HEK293 (cell line): ENCODE data around the gene PTPRR.

Experiments used
- CTCF ChIA-PET: fragments of 350-600 bp; formaldehyde crosslinking; extraction: SDS; loops from one replicate; lab custom pipeline; 2021; ENCODE audit warnings: antibody characterized with exemption; lab: Yijun Ruan, JAX
- POLR2A ChIA-PET: fragments of 300-600 bp; formaldehyde crosslinking; extraction: SDS; loops from one replicate; lab custom pipeline; 2020; ENCODE audit warnings: antibody characterized with exemption, inconsistent platforms; lab: Yijun Ruan, JAX
- H3K27ac ChIP-seq: fragments of 200-500 bp; sonication (Bioruptor generic); 2 replicates; pipeline ENCODE4 v1.5.1; 2014; ENCODE audit warnings: low read depth, low read length, control low read depth, inconsistent platforms; ENCODE audit errors: extremely low read depth
- H3K36me3 ChIP-seq, 2 experiments: fragments of 200-500 bp in 1 of 2; sonication (Bioruptor generic) in 1 of 2; 1 replicate in 1 of 2; 2 replicates in 1 of 2; pipeline ENCODE4 v1.5.1; 2014 to 2017; ENCODE audit warnings: inconsistent platforms in 2 of 2, low read length in 2 of 2; ENCODE audit not compliant: control insufficient read depth in 2 of 2, insufficient read depth in 1 of 2
- H3K4me1 ChIP-seq: fragments of 200-500 bp; sonication (Bioruptor generic); 2 replicates; pipeline ENCODE4 v1.5.1; 2014; ENCODE audit warnings: mild to moderate bottlenecking, low read length, inconsistent platforms; ENCODE audit not compliant: control insufficient read depth, insufficient read depth
- H3K4me3 ChIP-seq: 2 replicates; pipeline ENCODE4 v1.5.1; 2011; ENCODE audit warnings: low read depth, mild to moderate bottlenecking, control low read depth, low read length, moderate library complexity
- H3K9me3 ChIP-seq: fragments of 200-500 bp; sonication (Bioruptor generic); 2 replicates; pipeline ENCODE4 v1.5.1; 2014; ENCODE audit warnings: low read depth, low read length, inconsistent platforms; ENCODE audit not compliant: control insufficient read depth, insufficient read depth
- KLF1 ChIP-seq: fragments of 450-650 bp; formaldehyde crosslinking; IDR thresholded peaks from 2 replicates; pipeline ENCODE4 v1.5.1; 2016; ENCODE audit warnings: missing biosample characterization, missing genetic modification characterization
- MEIS1 ChIP-seq: sonication (generic); formaldehyde crosslinking; IDR thresholded peaks from 2 replicates; pipeline ENCODE4 v1.8.1; 2022; ENCODE audit warnings: missing genetic modification reagents, mild to moderate bottlenecking, borderline replicate concordance
- PRDM1 ChIP-seq: fragments of 450-650 bp; formaldehyde crosslinking; IDR thresholded peaks from 2 replicates; pipeline ENCODE4; 2016; ENCODE audit warnings: missing biosample characterization, missing genetic modification characterization
- RBAK ChIP-seq: fragments of 450-650 bp; formaldehyde crosslinking; IDR thresholded peaks from 2 replicates; pipeline ENCODE4 v1.5.1; 2016; ENCODE audit warnings: missing biosample characterization, missing genetic modification characterization
- SP7 ChIP-seq: fragments of 450-650 bp; formaldehyde crosslinking; IDR thresholded peaks from 2 replicates; pipeline ENCODE4 v1.5.1; 2016; ENCODE audit warnings: missing biosample characterization, missing genetic modification characterization
- TCF7L2 ChIP-seq: IDR thresholded peaks from 2 replicates; pipeline ENCODE4 v1.6.1; 2011; ENCODE audit warnings: low read depth, mild to moderate bottlenecking, inconsistent platforms, low read length, moderate library complexity, borderline replicate concordance
- ZBTB1 ChIP-seq: fragments of 450-650 bp; formaldehyde crosslinking; IDR thresholded peaks from 2 replicates; pipeline ENCODE4 v1.5.1; 2016; ENCODE audit warnings: missing biosample characterization, missing genetic modification characterization
- ZBTB8A ChIP-seq: fragments of 450-650 bp; formaldehyde crosslinking; IDR thresholded peaks from 2 replicates; pipeline ENCODE4 v1.5.1; 2016; ENCODE audit warnings: missing biosample characterization, missing genetic modification characterization
- ZNF112 ChIP-seq: fragments of 450-650 bp; formaldehyde crosslinking; IDR thresholded peaks from 2 replicates; pipeline ENCODE4 v1.5.0; 2017; ENCODE audit warnings: missing biosample characterization, missing genetic modification characterization
- ZNF133 ChIP-seq: fragments of 450-650 bp; formaldehyde crosslinking; IDR thresholded peaks from 2 replicates; pipeline ENCODE4 v1.5.1; 2016; ENCODE audit warnings: missing biosample characterization, missing genetic modification characterization
- ZNF174 ChIP-seq: fragments of 450-650 bp; formaldehyde crosslinking; IDR thresholded peaks from 2 replicates; pipeline ENCODE4 v1.5.0; 2017; ENCODE audit warnings: missing biosample characterization, mild to moderate bottlenecking, missing genetic modification characterization
- ZNF184 ChIP-seq: fragments of 450-650 bp; IDR thresholded peaks from 2 replicates; pipeline ENCODE4 v1.5.1; 2018; ENCODE audit warnings: missing biosample characterization, mild to moderate bottlenecking, missing genetic modification characterization
- ZNF2 ChIP-seq: fragments of 450-650 bp; formaldehyde crosslinking; IDR thresholded peaks from 2 replicates; pipeline ENCODE4 v1.5.1; 2016; ENCODE audit warnings: missing biosample characterization, missing genetic modification characterization
- ZNF223 ChIP-seq: fragments of 450-650 bp; formaldehyde crosslinking; IDR thresholded peaks from 2 replicates; pipeline ENCODE4 v1.5.1; 2016; ENCODE audit warnings: missing biosample characterization, missing genetic modification characterization
- ZNF354C ChIP-seq: fragments of 450-650 bp; formaldehyde crosslinking; IDR thresholded peaks from 2 replicates; pipeline ENCODE4 v1.5.1; 2016; ENCODE audit warnings: missing biosample characterization, missing genetic modification characterization, low read depth, borderline replicate concordance
- ZNF37A ChIP-seq: fragments of 450-650 bp; IDR thresholded peaks from 2 replicates; pipeline ENCODE4 v1.5.1; 2018; ENCODE audit warnings: missing biosample characterization, missing genetic modification characterization
- ZNF416 ChIP-seq: fragments of 450-650 bp; formaldehyde crosslinking; IDR thresholded peaks from 2 replicates; pipeline ENCODE4 v1.5.1; 2016; ENCODE audit warnings: missing biosample characterization, missing genetic modification characterization
- ZNF549 ChIP-seq: fragments of 450-650 bp; IDR thresholded peaks from 2 replicates; pipeline ENCODE4 v1.5.1; 2018; ENCODE audit warnings: missing biosample characterization, missing genetic modification characterization, mild to moderate bottlenecking, inconsistent platforms, moderate library complexity
- ZNF558 ChIP-seq: fragments of 450-650 bp; formaldehyde crosslinking; IDR thresholded peaks from 2 replicates; pipeline ENCODE4 v1.5.1; 2016; ENCODE audit warnings: missing biosample characterization, missing genetic modification characterization
- ZNF626 ChIP-seq: fragments of 450-650 bp; sonication (Bioruptor Pico); formaldehyde crosslinking; IDR thresholded peaks from 2 replicates; pipeline ENCODE4 v1.5.1; 2018; ENCODE audit warnings: missing biosample characterization, missing genetic modification characterization, inconsistent platforms
- ZNF629 ChIP-seq: fragments of 450-650 bp; formaldehyde crosslinking; IDR thresholded peaks from 2 replicates; pipeline ENCODE4 v1.5.1; 2017; ENCODE audit warnings: missing biosample characterization, missing genetic modification characterization
- ZNF785 ChIP-seq: fragments of 450-650 bp; formaldehyde crosslinking; IDR thresholded peaks from 2 replicates; pipeline ENCODE4 v1.5.1; 2016; ENCODE audit warnings: missing biosample characterization, missing genetic modification characterization
- TF ChIP-seq, protein P1 (sequence below): fragments of 450-650 bp; formaldehyde crosslinking; IDR thresholded peaks from 2 replicates; pipeline ENCODE4 v1.5.1; 2016; ENCODE audit warnings: missing biosample characterization, missing genetic modification characterization
- TF ChIP-seq, protein P2 (sequence below): fragments of 450-650 bp; formaldehyde crosslinking; IDR thresholded peaks from 2 replicates; pipeline ENCODE4 v1.5.1; 2016; ENCODE audit warnings: missing biosample characterization, missing genetic modification characterization
- TF ChIP-seq, protein P3 (sequence below): fragments of 450-650 bp; formaldehyde crosslinking; conservative IDR thresholded peaks from 2 replicates; pipeline ENCODE4 v1.5.1; 2016; ENCODE audit warnings: low read depth, missing biosample characterization, missing genetic modification characterization
- TF ChIP-seq, protein P4 (sequence below): fragments of 450-650 bp; formaldehyde crosslinking; optimal IDR thresholded peaks from 2 replicates; pipeline ENCODE3; 2016; ENCODE audit warnings: missing biosample characterization, mild to moderate bottlenecking, missing genetic modification characterization

The PTPRR gene

DNA sequence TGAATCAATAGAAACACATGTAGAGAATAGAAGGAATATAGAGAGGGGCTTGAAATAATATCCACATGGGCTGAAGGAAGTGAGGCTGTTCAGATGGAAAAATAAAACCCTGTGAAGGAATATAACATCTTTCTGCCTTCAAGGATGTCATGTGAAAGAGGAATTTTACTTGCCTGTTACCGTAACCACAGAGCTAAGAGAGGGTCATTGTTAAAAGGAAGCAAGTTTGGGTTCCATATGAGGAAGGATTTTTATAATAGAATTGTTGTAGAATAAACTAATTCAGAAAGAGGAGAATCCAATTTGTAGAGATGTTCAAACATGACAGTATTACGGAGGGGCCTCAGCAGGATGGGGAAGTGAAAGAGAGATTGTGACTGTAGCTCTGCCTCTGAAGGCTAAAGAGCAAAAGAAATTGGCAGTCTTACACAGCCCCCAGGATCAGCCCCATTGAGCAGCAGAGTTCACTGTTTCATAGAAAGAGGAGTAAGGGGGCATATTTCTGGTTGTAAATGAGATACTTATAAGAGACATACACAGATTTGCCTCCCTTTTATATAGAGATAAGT, 41.8 kb upstream of the PTPRR start (continued):
- TF ChIP-seq, protein P1, sequence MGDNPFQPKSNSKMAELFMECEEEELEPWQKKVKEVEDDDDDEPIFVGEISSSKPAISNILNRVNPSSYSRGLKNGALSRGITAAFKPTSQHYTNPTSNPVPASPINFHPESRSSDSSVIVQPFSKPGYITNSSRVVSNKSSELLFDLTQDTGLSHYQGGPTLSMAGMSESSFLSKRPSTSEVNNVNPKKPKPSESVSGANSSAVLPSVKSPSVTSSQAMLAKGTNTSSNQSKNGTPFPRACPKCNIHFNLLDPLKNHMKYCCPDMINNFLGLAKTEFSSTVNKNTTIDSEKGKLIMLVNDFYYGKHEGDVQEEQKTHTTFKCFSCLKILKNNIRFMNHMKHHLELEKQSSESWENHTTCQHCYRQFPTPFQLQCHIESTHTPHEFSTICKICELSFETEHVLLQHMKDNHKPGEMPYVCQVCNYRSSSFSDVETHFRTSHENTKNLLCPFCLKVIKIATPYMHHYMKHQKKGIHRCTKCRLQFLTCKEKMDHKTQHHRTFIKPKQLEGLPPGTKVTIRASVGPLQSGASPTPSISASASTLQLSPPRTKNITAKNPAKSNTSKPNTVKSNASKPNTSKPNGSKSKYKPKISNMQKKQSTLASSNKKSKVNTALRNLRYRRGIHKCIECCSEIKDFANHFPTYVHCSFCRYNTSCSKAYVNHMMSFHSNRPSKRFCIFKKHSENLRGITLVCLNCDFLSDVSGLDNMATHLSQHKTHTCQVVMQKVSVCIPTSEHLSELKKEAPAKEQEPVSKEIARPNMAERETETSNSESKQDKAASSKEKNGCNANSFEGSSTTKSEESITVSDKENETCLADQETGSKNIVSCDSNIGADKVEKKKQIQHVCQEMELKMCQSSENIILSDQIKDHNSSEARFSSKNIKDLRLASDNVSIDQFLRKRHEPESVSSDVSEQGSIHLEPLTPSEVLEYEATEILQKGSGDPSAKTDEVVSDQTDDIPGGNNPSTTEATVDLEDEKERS (tag by site-specific recombination): no peak
- no peak for TF ChIP-seq ZBTB1 (tag by site-specific recombination)
- TF ChIP-seq KLF1 (tag by site-specific recombination): no peak
- no peak for TF ChIP-seq ZBTB8A (tag by site-specific recombination)
- no peak for TF ChIP-seq ZNF558 (tag by site-specific recombination)
- TF ChIP-seq ZNF785: no peak
- no peak for TF ChIP-seq MEIS1 (CRISPR knock-in tag)
- TF ChIP-seq ZNF174: no peak
- TF ChIP-seq TCF7L2: no peak
- TF ChIP-seq ZNF354C (tag by site-specific recombination): no peak
- TF ChIP-seq, protein P2, sequence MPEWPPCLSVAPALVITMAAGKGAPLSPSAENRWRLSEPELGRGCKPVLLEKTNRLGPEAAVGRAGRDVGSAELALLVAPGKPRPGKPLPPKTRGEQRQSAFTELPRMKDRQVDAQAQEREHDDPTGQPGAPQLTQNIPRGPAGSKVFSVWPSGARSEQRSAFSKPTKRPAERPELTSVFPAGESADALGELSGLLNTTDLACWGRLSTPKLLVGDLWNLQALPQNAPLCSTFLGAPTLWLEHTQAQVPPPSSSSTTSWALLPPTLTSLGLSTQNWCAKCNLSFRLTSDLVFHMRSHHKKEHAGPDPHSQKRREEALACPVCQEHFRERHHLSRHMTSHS (tag by site-specific recombination): no peak
- TF ChIP-seq, all 188 proteins: peak for 0

DNA sequence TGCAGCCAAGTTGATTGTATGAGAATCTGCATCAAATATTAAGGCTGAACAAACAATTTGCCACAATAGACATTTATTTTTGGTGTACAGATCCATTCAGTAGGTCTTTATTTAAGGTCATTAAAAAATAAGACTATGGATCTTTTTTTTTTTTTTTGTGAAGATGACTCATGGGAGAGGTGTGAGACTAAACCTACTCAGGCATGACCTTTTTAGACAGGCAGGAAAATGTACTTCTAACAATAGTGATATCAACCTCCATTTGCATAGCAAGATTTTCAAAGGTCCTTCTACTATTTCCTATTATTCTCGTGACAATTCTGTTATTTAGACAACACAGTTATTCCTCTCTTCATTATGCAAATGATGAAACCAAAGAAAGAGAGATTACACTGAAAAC, 39.9 kb upstream of the PTPRR start:
- Histone ChIP-seq H3K4me3 (no peak overlapping the region), H3K4me1 (no peaks in the 10 kb centered on the region), H3K36me3 (no peaks in the 10 kb centered on the region), H3K27ac (no peak overlapping the region), H3K9me3 (no peaks in the 10 kb centered on the region)
- ChIA-PET POLR2A (no interaction called here), CTCF (no interaction called here)
- TF ChIP-seq ZNF2 (tag by site-specific recombination): no peak
- no peak for TF ChIP-seq ZNF629 (tag by site-specific recombination)
- TF ChIP-seq ZNF626: no peak
- no peak for TF ChIP-seq PRDM1 (tag by site-specific recombination)
- TF ChIP-seq ZNF37A (tag by site-specific recombination): no peak
- no peak for TF ChIP-seq RBAK (tag by site-specific recombination)
- no peak for TF ChIP-seq ZNF112
- TF ChIP-seq, protein P3, sequence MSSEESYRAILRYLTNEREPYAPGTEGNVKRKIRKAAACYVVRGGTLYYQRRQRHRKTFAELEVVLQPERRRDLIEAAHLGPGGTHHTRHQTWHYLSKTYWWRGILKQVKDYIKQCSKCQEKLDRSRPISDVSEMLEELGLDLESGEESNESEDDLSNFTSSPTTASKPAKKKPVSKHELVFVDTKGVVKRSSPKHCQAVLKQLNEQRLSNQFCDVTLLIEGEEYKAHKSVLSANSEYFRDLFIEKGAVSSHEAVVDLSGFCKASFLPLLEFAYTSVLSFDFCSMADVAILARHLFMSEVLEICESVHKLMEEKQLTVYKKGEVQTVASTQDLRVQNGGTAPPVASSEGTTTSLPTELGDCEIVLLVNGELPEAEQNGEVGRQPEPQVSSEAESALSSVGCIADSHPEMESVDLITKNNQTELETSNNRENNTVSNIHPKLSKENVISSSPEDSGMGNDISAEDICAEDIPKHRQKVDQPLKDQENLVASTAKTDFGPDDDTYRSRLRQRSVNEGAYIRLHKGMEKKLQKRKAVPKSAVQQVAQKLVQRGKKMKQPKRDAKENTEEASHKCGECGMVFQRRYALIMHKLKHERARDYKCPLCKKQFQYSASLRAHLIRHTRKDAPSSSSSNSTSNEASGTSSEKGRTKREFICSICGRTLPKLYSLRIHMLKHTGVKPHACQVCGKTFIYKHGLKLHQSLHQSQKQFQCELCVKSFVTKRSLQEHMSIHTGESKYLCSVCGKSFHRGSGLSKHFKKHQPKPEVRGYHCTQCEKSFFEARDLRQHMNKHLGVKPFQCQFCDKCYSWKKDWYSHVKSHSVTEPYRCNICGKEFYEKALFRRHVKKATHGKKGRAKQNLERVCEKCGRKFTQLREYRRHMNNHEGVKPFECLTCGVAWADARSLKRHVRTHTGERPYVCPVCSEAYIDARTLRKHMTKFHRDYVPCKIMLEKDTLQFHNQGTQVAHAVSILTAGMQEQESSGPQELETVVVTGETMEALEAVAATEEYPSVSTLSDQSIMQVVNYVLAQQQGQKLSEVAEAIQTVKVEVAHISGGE (tag by site-specific recombination): no peak
- no peak for TF ChIP-seq SP7 (tag by site-specific recombination)
- no peak for TF ChIP-seq ZNF184
- no peak for TF ChIP-seq ZNF133 (tag by site-specific recombination)
- TF ChIP-seq, protein P1 (tag by site-specific recombination): no peak
- no peak for TF ChIP-seq ZNF549 (tag by site-specific recombination)
- TF ChIP-seq, protein P4, sequence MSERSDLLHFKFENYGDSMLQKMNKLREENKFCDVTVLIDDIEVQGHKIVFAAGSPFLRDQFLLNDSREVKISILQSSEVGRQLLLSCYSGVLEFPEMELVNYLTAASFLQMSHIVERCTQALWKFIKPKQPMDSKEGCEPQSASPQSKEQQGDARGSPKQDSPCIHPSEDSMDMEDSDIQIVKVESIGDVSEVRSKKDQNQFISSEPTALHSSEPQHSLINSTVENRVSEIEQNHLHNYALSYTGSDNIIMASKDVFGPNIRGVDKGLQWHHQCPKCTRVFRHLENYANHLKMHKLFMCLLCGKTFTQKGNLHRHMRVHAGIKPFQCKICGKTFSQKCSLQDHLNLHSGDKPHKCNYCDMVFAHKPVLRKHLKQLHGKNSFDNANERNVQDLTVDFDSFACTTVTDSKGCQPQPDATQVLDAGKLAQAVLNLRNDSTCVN: no peak
- no peak for TF ChIP-seq ZNF416 (tag by site-specific recombination)
- TF ChIP-seq ZNF223 (tag by site-specific recombination): no peak
